Chondrocyte (in vitro differentiated cells): ENCODE measurements around the gene ZNF358. TPM values are rescaled to one million over a fixed set of nuclear protein-coding genes. Genes with fewer than 3 reads are reported as not detected.

Source experiments
- DNase-seq: peaks from one replicate; pipeline ENCODE4 v3.0.0; 2021; ENCODE audit warnings: mixed read lengths, low spot score
- H3K27ac Mint-ChIP-seq: one replicate; pipeline ENCODE4 v1.8.0; 2021; ENCODE audit warnings: mild to moderate bottlenecking, moderate library complexity, mixed read lengths; ENCODE audit not compliant: unreplicated experiment
- H3K27me3 Mint-ChIP-seq: 2 replicates; pipeline ENCODE4 v1.8.0; 2021; ENCODE audit warnings: low read depth, mixed read lengths
- H3K36me3 Mint-ChIP-seq: 2 replicates; pipeline ENCODE4 v1.8.0; 2021; ENCODE audit warnings: low read depth, mixed read lengths
- H3K4me1 Mint-ChIP-seq: 2 replicates; pipeline ENCODE4 v1.8.0; 2021; ENCODE audit warnings: low read depth, mild to moderate bottlenecking, mixed read lengths
- H3K4me3 Mint-ChIP-seq: one replicate; pipeline ENCODE4 v1.8.0; 2021; ENCODE audit warnings: mild to moderate bottlenecking, moderate library complexity, mixed read lengths; ENCODE audit not compliant: unreplicated experiment
- H3K9me3 Mint-ChIP-seq: 2 replicates; pipeline ENCODE4 v1.8.0; 2021; ENCODE audit warnings: low read depth, mixed read lengths
- total RNA-seq: library from RNA; stranded (reverse); gene quantifications from 3 replicates; pipeline ENCODE4 v1.2.1, GENCODE V29; 2021
- TF ChIP-seq, protein P1 (sequence below): fragments of 200-600 bp; sonication (generic); IDR thresholded peaks from 2 replicates; pipeline ENCODE4 v1.5.0; 2021; ENCODE audit warnings: antibody characterized with exemption, mild to moderate bottlenecking, moderate library complexity

The ZNF358 gene
- total RNA-seq, 1 donor from 2014 or later, result 78.9 TPM

- TF ChIP-seq, protein P1, sequence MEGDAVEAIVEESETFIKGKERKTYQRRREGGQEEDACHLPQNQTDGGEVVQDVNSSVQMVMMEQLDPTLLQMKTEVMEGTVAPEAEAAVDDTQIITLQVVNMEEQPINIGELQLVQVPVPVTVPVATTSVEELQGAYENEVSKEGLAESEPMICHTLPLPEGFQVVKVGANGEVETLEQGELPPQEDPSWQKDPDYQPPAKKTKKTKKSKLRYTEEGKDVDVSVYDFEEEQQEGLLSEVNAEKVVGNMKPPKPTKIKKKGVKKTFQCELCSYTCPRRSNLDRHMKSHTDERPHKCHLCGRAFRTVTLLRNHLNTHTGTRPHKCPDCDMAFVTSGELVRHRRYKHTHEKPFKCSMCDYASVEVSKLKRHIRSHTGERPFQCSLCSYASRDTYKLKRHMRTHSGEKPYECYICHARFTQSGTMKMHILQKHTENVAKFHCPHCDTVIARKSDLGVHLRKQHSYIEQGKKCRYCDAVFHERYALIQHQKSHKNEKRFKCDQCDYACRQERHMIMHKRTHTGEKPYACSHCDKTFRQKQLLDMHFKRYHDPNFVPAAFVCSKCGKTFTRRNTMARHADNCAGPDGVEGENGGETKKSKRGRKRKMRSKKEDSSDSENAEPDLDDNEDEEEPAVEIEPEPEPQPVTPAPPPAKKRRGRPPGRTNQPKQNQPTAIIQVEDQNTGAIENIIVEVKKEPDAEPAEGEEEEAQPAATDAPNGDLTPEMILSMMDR, result no peak
- H3K4me1 Mint-ChIP-seq, result no peaks in the 10 kb centered on the region
Observed at GRCh38 chr19:7545300-7545699, 29.4 kb downstream of the ZNF358 start.

GRCh38 chr19:7545904-7546303 lies 30.0 kb downstream of the ZNF358 start:
- Mint-ChIP-seq H3K27me3 (no peaks in the 10 kb centered on the region), H3K27ac (no peak overlapping the region), H3K4me3 (no peak overlapping the region), H3K9me3 (no peaks in the 10 kb centered on the region), H3K4me1 (no peaks in the 10 kb centered on the region), H3K36me3 (peaks cover 15% of the 10 kb centered on the region)
- TF ChIP-seq, protein P1, result no peak
- DNase-seq, result no peak

More at GRCh38 chr19:7545300-7545699, 29.4 kb downstream of the ZNF358 start:
- Mint-ChIP-seq H3K27ac (no peak overlapping the region), H3K27me3 (no peaks in the 10 kb centered on the region), H3K4me3 (no peak overlapping the region), H3K9me3 (no peaks in the 10 kb centered on the region), H3K36me3 (peaks cover 16% of the 10 kb centered on the region)
- no peak for DNase-seq

DNA sequence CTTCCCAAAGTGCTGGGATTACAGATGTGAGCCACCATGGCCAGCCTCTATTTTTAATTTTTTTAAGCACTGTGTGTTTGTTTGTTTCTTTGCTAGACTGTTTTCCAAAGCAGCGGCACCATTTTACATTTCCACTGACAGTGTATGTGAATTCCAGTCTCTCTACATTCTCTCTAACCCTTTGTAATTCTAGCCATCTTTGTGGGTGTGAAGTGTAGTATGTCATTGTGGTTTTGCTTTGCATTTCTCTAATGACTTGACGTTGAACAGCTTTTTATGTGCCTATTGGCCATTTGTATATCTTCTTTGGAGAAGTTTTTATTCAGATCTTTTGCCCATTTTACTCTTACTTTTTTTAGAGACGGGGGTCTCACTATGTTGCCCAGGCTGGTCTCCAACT lies 31.3 kb downstream of the ZNF358 start:
- Mint-ChIP-seq H3K9me3 (no peaks in the 10 kb centered on the region), H3K4me1 (no peaks in the 10 kb centered on the region), H3K4me3 (no peak overlapping the region), H3K36me3 (peaks cover 15% of the 10 kb centered on the region), H3K27me3 (no peaks in the 10 kb centered on the region), H3K27ac (no peak overlapping the region)
- no peak for DNase-seq
- TF ChIP-seq, protein P1, result no peak

DNA sequence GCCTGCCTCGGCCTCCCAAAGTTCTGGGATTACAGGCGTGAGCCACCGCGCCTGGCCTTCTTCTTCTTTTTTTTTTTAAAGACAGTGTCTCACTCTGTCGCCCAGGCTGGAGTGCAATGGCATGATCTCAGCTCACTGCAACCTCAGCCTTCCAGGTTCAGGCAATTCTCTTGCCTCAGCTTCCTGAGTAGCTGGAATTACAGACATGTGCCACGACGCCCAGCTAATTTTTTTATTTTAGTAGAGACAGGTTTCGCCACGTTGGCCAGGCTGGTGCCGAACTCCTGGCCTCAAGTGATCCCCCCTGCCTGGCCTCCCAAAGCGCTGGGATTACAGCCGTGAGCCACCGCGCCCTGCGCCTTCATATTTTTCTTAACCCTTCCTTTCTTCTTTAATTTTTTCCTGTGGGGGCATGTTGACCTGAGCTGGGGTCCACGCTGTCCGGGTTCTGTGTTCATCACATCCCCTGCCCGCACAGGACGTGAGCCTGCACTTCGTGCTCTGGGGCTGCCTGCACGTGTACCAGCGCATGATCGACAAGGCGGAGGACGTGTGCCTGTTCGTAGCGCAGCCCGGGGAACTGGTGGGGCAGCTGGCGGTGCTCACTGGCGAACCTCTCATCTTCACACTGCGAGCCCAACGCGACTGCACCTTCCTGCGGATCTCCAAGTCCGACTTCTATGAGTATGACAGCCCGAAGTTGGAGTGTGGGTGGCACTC lies 33.7 kb downstream of the ZNF358 start:
- Mint-ChIP-seq H3K9me3 (no peaks in the 10 kb centered on the region), H3K27ac (no peak overlapping the region), H3K4me1 (no peaks in the 10 kb centered on the region), H3K36me3 (peaks cover 15% of the 10 kb centered on the region), H3K4me3 (no peak overlapping the region), H3K27me3 (no peaks in the 10 kb centered on the region)
- TF ChIP-seq, protein P1, result no peak
- no peak for DNase-seq

DNA sequence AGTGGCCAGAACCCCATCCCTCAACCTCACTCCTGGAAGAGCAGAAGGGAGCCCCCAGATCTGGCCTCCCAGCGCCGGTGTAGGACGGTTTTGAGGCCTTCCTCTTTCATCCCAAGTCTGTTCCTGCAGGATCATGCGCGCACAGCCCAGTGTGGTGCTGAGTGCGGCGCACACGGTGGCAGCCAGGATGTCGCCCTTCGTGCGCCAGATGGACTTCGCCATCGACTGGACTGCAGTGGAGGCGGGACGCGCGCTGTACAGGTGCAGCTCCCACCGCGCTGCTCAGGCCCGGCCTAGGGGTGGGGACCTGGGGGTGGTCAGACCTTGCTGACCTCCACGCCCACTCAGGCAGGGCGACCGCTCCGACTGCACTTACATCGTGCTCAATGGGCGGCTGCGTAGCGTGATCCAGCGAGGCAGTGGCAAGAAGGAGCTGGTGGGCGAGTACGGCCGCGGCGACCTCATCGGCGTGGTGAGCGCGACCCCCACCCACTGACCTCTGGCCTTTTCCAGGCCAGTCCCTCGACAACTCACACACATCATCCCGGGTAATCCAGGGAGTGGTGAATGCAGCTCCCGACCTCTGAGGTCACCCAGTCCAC lies 34.4 kb downstream of the ZNF358 start:
- no peak overlapping the region for H3K4me3 Mint-ChIP-seq

More for the DNA sequence above, 34.4 kb downstream of the ZNF358 start:
- no peak for DNase-seq
- Mint-ChIP-seq H3K9me3 (no peaks in the 10 kb centered on the region), H3K4me1 (no peaks in the 10 kb centered on the region), H3K27me3 (no peaks in the 10 kb centered on the region), H3K36me3 (peaks cover 15% of the 10 kb centered on the region), H3K27ac (no peak overlapping the region)
- TF ChIP-seq, protein P1, result no peak
